Stimulated activated CD8-positive, alpha-beta memory T cell treated with anti-CD3 and anti-CD28 coated beads, Interleukin-7, amount 100 ng/mL, for 1 hour (primary cell): ENCODE data around the gene THAP12.
"Not testable (repeated sequence)": the region's sequence is repeated elsewhere in the genome, so short reads cannot be mapped to it uniquely, and the experiment has no call there.

Experiments used
- DNase-seq, 2 donors: peaks; one replicate each; pipeline ENCODE4 v3.0.0-alpha.2; 2020; ENCODE audit warnings: low read depth in 2 of 2

THAP12 gene

GRCh38 chr11:76327756-76328388, 53.1 kb downstream of the THAP12 start:
- no peak for DNase-seq

- DNase-seq, result no peak
Measured at GRCh38 chr11:76327202-76327601, 53.7 kb downstream of the THAP12 start.

GRCh38 chr11:76325185-76325584, 55.7 kb downstream of the THAP12 start:
- DNase-seq, result no peak

GRCh38 chr11:76323804-76324203, 57.1 kb downstream of the THAP12 start:
- DNase-seq, result no peak

- DNase-seq, result not testable (repeated sequence)
Measured at GRCh38 chr11:76323375-76323774, 57.6 kb downstream of the THAP12 start.

- no peak for DNase-seq
Measured at GRCh38 chr11:76322942-76323341, 58.0 kb downstream of the THAP12 start.

- DNase-seq, result no peak
Measured at GRCh38 chr11:76322540-76322939, 58.4 kb downstream of the THAP12 start.

- no peak for DNase-seq
Measured at GRCh38 chr11:76321820-76322524, 59.0 kb downstream of the THAP12 start.

GRCh38 chr11:76321340-76321739, 59.6 kb downstream of the THAP12 start:
- no peak for DNase-seq

- DNase-seq, result no peak
Measured at GRCh38 chr11:76320929-76321328, 60.0 kb downstream of the THAP12 start.

GRCh38 chr11:76319798-76320197, 61.1 kb downstream of the THAP12 start:
- not testable (repeated sequence) for DNase-seq

- peak; percentile 70 to 80 for DNase-seq
Measured at GRCh38 chr11:76318744-76319384, 62.1 kb downstream of the THAP12 start.

- DNase-seq, result no peak
Measured at GRCh38 chr11:76317296-76317695, 63.6 kb downstream of the THAP12 start.

- DNase-seq, result no peak
Measured at GRCh38 chr11:76316726-76317125, 64.2 kb downstream of the THAP12 start.

- DNase-seq, result no peak
Measured at GRCh38 chr11:76315182-76315853, 65.6 kb downstream of the THAP12 start.

GRCh38 chr11:76314741-76315090, 66.2 kb downstream of the THAP12 start:
- DNase-seq, result no peak

GRCh38 chr11:76313913-76314740, 66.8 kb downstream of the THAP12 start:
- no peak for DNase-seq

- no peak for DNase-seq
Measured at GRCh38 chr11:76313271-76313670, 67.7 kb downstream of the THAP12 start.

GRCh38 chr11:76310832-76311595, 69.9 kb downstream of the THAP12 start:
- DNase-seq, result no peak

GRCh38 chr11:76307978-76308747, 72.8 kb downstream of the THAP12 start:
- no peak for DNase-seq
